Dedifferentiated amniotic fluid mesenchymal stem cell (primary cell): Measurements from ENCODE around the gene SLC37A2.
A peak's percentile ranks its signal among the peaks of the same experiment; 100 is the strongest.

Source experiments
- DNase-seq: peaks from one replicate; pipeline ENCODE4 v3.0.0-alpha.2; 2016; ENCODE audit errors: extremely low spot score

SLC37A2 gene

GRCh38 chr11:125108469-125108868 lies 45.4 kb downstream of the SLC37A2 start:
- DNase-seq: no peak

GRCh38 chr11:125110506-125110905 lies 47.4 kb downstream of the SLC37A2 start:
- DNase-seq: no peak

- no peak for DNase-seq
These were observed 47.9 kb downstream of the SLC37A2 start for GRCh38 chr11:125111001-125111342.

- DNase-seq: peak; percentile 99
These were observed 48.5 kb downstream of the SLC37A2 start, which contains the start of gene TMEM218 for GRCh38 chr11:125111343-125112207. TSS of gene TMEM218 (minus strand) at chr11:125111626. CDS start at chr11:125102241, 9,385 bp downstream.

GRCh38 chr11:125112208-125112604 lies 49.1 kb downstream of the SLC37A2 start:
- no peak for DNase-seq

- DNase-seq: no peak
These were observed 51.4 kb downstream of the SLC37A2 start for GRCh38 chr11:125114518-125114917.

GRCh38 chr11:125117429-125117828 lies 54.3 kb downstream of the SLC37A2 start:
- no peak for DNase-seq

- no peak for DNase-seq
These were observed 60.3 kb downstream of the SLC37A2 start for GRCh38 chr11:125123194-125123946.

- no peak for DNase-seq
These were observed 61.0 kb downstream of the SLC37A2 start for GRCh38 chr11:125123947-125124617.

GRCh38 chr11:125124618-125124992 lies 61.5 kb downstream of the SLC37A2 start:
- no peak for DNase-seq

- peak; percentile 79 for DNase-seq
These were observed 65.3 kb downstream of the SLC37A2 start for GRCh38 chr11:125128450-125128849.

- no peak for DNase-seq
These were observed 66.3 kb downstream of the SLC37A2 start for GRCh38 chr11:125129316-125129993.

GRCh38 chr11:125132071-125132470 lies 69.0 kb downstream of the SLC37A2 start:
- DNase-seq: no peak

- no peak for DNase-seq
These were observed 69.5 kb downstream of the SLC37A2 start for GRCh38 chr11:125132596-125132995.

- DNase-seq: no peak
These were observed 72.9 kb downstream of the SLC37A2 start for GRCh38 chr11:125136001-125136400.

GRCh38 chr11:125138966-125139365 lies 75.9 kb downstream of the SLC37A2 start:
- no peak for DNase-seq

- DNase-seq: no peak
These were observed 76.7 kb downstream of the SLC37A2 start for GRCh38 chr11:125139778-125140177.
